K562 (cell line): ENCODE measurements around the gene THAP12. TPM values are rescaled to one million over a fixed set of nuclear protein-coding genes. Genes with fewer than 3 reads are reported as not detected.

ENCODE experiments used
- ATAC-seq: fragments of 200-7000 bp; cut with Tn5 transposase; 3 replicates; pipeline ENCODE4 v1.9.1; 2020; ENCODE audit warnings: moderate library complexity
- BruUV-seq: library from RNA; stranded (reverse); fragments of 400-500 nt; replicated peaks from 2 replicates; lab custom pipeline; 2021; lab: Mats Ljungman, UMichigan
- CTCF ChIA-PET: fragments of 300-600 bp; formaldehyde crosslinking; extraction: SDS; loops from one replicate; lab custom pipeline; 2021; ENCODE audit warnings: low intra/inter-chr PET ratio; lab: Yijun Ruan, JAX
- POLR2A ChIA-PET: fragments of 300-600, 350-650 bp; sonication (Branson Sonifier 250); formaldehyde crosslinking; extraction: SDS; loops from one replicate; lab custom pipeline; 2021; ENCODE audit warnings: antibody characterized with exemption, inconsistent platforms; lab: Yijun Ruan, JAX
- DNase-seq, 4 experiments: peaks; one replicate each; pipeline versions ENCODE4 v3.0.0 to v3.0.0-alpha.2; 2011 to 2018; ENCODE audit warnings: low spot score in 3 of 4, mixed read lengths in 3 of 4; ENCODE audit errors: extremely low read depth in 1 of 4
- FAIRE-seq: peaks from 2 replicates; lab custom pipeline; 2011; peaks lifted over from hg19 to GRCh38; lab: Jason Lieb, UNC
- H2AFZ ChIP-seq: 2 replicates; pipeline ENCODE4 v1.6.0; 2011; ENCODE audit warnings: low read depth, low read length, control low read depth, inconsistent platforms
- H3K27ac ChIP-seq: fragments of 200-600 bp; 3 replicates; pipeline ENCODE4 v1.8.0; 2011; ENCODE audit warnings: low read depth, mild to moderate bottlenecking, control low read depth, inconsistent platforms, low read length, moderate library complexity, mixed read lengths; ENCODE audit errors: extremely low read depth
- H3K27me3 ChIP-seq, 2 experiments: fragments of 300-600 bp in 1 of 2; 2 replicates in 1 of 2; 3 replicates in 1 of 2; pipeline versions ENCODE4 v1.6.0 to v1.8.0; 2011; ENCODE audit warnings: inconsistent platforms in 2 of 2, low read length in 2 of 2, mild to moderate bottlenecking in 1 of 2, mixed read lengths in 1 of 2, moderate library complexity in 1 of 2; ENCODE audit not compliant: control insufficient read depth in 2 of 2, insufficient read depth in 2 of 2
- H3K36me3 ChIP-seq: fragments of 300-600 bp; 3 replicates; pipeline ENCODE4 v1.8.0; 2011; ENCODE audit warnings: mild to moderate bottlenecking, low read length, inconsistent platforms; ENCODE audit not compliant: control insufficient read depth, insufficient read depth
- H3K4me1 ChIP-seq, 2 experiments: fragments of 200-600 bp in 1 of 2; replicated peaks in 1 of 2; 2 replicates in 1 of 2; 3 replicates in 1 of 2; pipeline versions ENCODE4 v1.5.1 to v1.8.0; 2011; ENCODE audit warnings: inconsistent platforms in 2 of 2, low read length in 2 of 2, mild to moderate bottlenecking in 1 of 2, mixed read lengths in 1 of 2, moderate library complexity in 1 of 2; ENCODE audit not compliant: control insufficient read depth in 2 of 2, insufficient read depth in 2 of 2
- H3K4me2 ChIP-seq: 2 replicates; pipeline ENCODE4 v1.6.1; 2011; ENCODE audit warnings: low read length, control low read depth, inconsistent platforms, mixed read lengths; ENCODE audit not compliant: insufficient read depth
- H3K4me3 ChIP-seq: fragments of 200-600 bp; sonication (generic), shearing (Covaris generic); 2 replicates; pipeline ENCODE4 v1.5.1; 2016; ENCODE audit warnings: control low read depth, inconsistent platforms
- H3K79me2 ChIP-seq: fragments of 200-600 bp; 3 replicates; pipeline ENCODE4 v1.8.0; 2011; ENCODE audit warnings: low read length, inconsistent platforms; ENCODE audit not compliant: control insufficient read depth, insufficient read depth
- H3K9ac ChIP-seq, 2 experiments: 2 replicates each; pipeline versions ENCODE4 v1.6.0 to v1.6.1; 2011; ENCODE audit warnings: low read depth in 2 of 2, low read length in 2 of 2, control low read depth in 1 of 2, inconsistent platforms in 1 of 2, mild to moderate bottlenecking in 1 of 2, mixed read lengths in 1 of 2; ENCODE audit not compliant: insufficient read depth in 1 of 2
- H3K9me1 ChIP-seq: one replicate; pipeline ENCODE4 v1.6.0; 2011; ENCODE audit warnings: inconsistent platforms, mild to moderate bottlenecking, low read length, moderate library complexity; ENCODE audit not compliant: control insufficient read depth, insufficient read depth
- H3K9me3 ChIP-seq: replicated peaks from 2 replicates; pipeline ENCODE4 v1.5.1; 2011; ENCODE audit warnings: low read depth, low read length, inconsistent platforms; ENCODE audit not compliant: control insufficient read depth, insufficient read depth
- H4K20me1 ChIP-seq: replicated peaks from 2 replicates; pipeline ENCODE4 v1.6.1; 2011; ENCODE audit warnings: low read length, inconsistent platforms, mixed read lengths; ENCODE audit not compliant: control insufficient read depth, insufficient read depth
- L3MBTL2 ChIP-seq: fragments of 450-650 bp; IDR thresholded peaks from 2 replicates; pipeline ENCODE4 v1.6.1; 2016; ENCODE audit warnings: mild to moderate bottlenecking, moderate library complexity
- POLR2B ChIP-seq: fragments of 450-650 bp; IDR thresholded peaks from 2 replicates; pipeline ENCODE4 v1.6.1; 2018; ENCODE audit warnings: low read depth; ENCODE audit not compliant: partially characterized antibody
- TFAP4 ChIP-seq: sonication (generic); formaldehyde crosslinking; IDR thresholded peaks from 2 replicates; pipeline ENCODE4 v1.8.0; 2022; ENCODE audit warnings: missing genetic modification reagents, mild to moderate bottlenecking, moderate library complexity, borderline replicate concordance
- ZNF407 ChIP-seq: fragments of 450-650 bp; IDR thresholded peaks from 2 replicates; pipeline ENCODE4 v1.6.1; 2016; ENCODE audit warnings: low read depth
- ZNF75A ChIP-seq: fragments of 450-650 bp; formaldehyde crosslinking; IDR thresholded peaks from 2 replicates; pipeline ENCODE4 v1.4.0; 2020; ENCODE audit warnings: mild to moderate bottlenecking
- WGBS: fragments of 100-300 bp; shearing (Covaris generic); methylation state at CpG from one replicate; pipeline ENCODE4 v1.1.6; 2016; ENCODE audit warnings: low coverage, mixed read lengths; ENCODE audit not compliant: insufficient coverage; ENCODE audit errors: missing lambda C conversion rate; 5-methylcytosine and 5-hydroxymethylcytosine counted together
- in situ Hi-C: fragments of 300-500 bp; cut with MboI; formaldehyde crosslinking; loops from 4 replicates; pipeline ENCODE4 v1.15.0; 2018; ENCODE audit warnings: inconsistent platforms, mixed read lengths
- intact Hi-C: fragments of 100-400 bp; cut with micrococcal nuclease; formaldehyde crosslinking; loops from 2 replicates; pipeline ENCODE4 v1.14.2; 2022
- polyA plus RNA-seq, 8 experiments: library from polyadenylated mRNA; depleted of rRNA in 4 of 8; stranded (reverse) in 5 of 8; unstranded in 3 of 8; fragments of >200 nt; fragmentation: Nextera tagmentation in 2 of 8; fragmentation: Illumina TruSeq in 1 of 8; extraction: Ambion mirVana in 2 of 8; extraction: Trizol in 1 of 8; gene quantifications; 2 replicates each; pipeline versions ENCODE4 v1.2.1 to v1.2.3, GENCODE V29; 2011 to 2014; ENCODE audit warnings: inconsistent platforms in 1 of 8, missing spikeins in 1 of 8
- total RNA-seq, 7 experiments: library from RNA; depleted of rRNA in 6 of 7; stranded (reverse); fragments of >200 nt in 6 of 7; fragmentation: Illumina TruSeq in 2 of 7; extraction: Trizol in 2 of 7; gene quantifications; 2 replicates each; pipeline versions ENCODE4 v1.2.1 to v1.2.3, GENCODE V29; 2011 to 2021; ENCODE audit warnings: low replicate concordance in 1 of 7

THAP12 gene
- total and polyA plus RNA-seq, 9 of the 15 experiments (the other 6 are each of a cell fraction or from before 2014, with no cell fraction given), result 28.1 to 103 (median 57.8) TPM

GRCh38 chr11:76313271-76313670, 67.7 kb downstream of the THAP12 start:
- Histone ChIP-seq H3K79me2 (no peaks in the 10 kb centered on the region), H3K27me3 (peaks cover 33 to 72% of the 10 kb centered on the region in 2 experiments), H2AFZ (no peak overlapping the region), H3K4me3 (no peak overlapping the region), H3K27ac (no peak overlapping the region), H3K9me1 (peaks cover 4% of the 10 kb centered on the region), H3K36me3 (no peaks in the 10 kb centered on the region), H3K9me3 (no peaks in the 10 kb centered on the region), H4K20me1 (peaks cover 2% of the 10 kb centered on the region), H3K4me1 (no peaks in the 10 kb centered on the region), H3K4me2 (no peak overlapping the region), H3K9ac (no peak overlapping the region)
- intact Hi-C loops, result no loop called here
- ATAC-seq (no peak), DNase-seq (no peak), FAIRE-seq (no peak)
- no TSS peak for BruUV-seq
- CTCF ChIA-PET, result no interaction called here
- WGBS, result 6% methylated on average over 3 of the region's 3 CpGs
- POLR2A ChIA-PET, result no interaction called here
- TF ChIP-seq POLR2B, result no peak
- in situ Hi-C loops, result no loop called here

GRCh38 chr11:76310832-76311595, 69.9 kb downstream of the THAP12 start:
- ChIA-PET POLR2A (interaction anchor here (0.6 to 0.9 kb wide), 3 partner anchors 7 to 45 kb away, joined by 3 to 6 read pairs (median 3); no protein-coding TSS in a partner anchor), CTCF (no interaction called here)
- Histone ChIP-seq H3K9me3 (no peaks in the 10 kb centered on the region), H4K20me1 (peaks cover 2% of the 10 kb centered on the region), H3K27ac (no peak overlapping the region), H3K4me1 (no peaks in the 10 kb centered on the region; a peak in 1 of 5 replicates), H3K4me3 (no peak overlapping the region), H3K27me3 (peaks cover 33 to 69% of the 10 kb centered on the region in 2 experiments), H3K79me2 (no peaks in the 10 kb centered on the region), H3K4me2 (no peak overlapping the region), H2AFZ (no peak overlapping the region), H3K9ac (no peak overlapping the region), H3K36me3 (no peaks in the 10 kb centered on the region), H3K9me1 (no peaks in the 10 kb centered on the region)
- no TSS peak for BruUV-seq
- WGBS, result 0% methylated on average over 13 of the region's 13 CpGs
- intact Hi-C loops (no loop called here), in situ Hi-C loops (no loop called here)
- TF ChIP-seq ZNF407, result no peak
- no peak for TF ChIP-seq L3MBTL2
- no peak for TF ChIP-seq TFAP4 (CRISPR knock-in tag)
- TF ChIP-seq ZNF75A (CRISPR knock-in tag), result no peak
- ATAC-seq, result no peak
- no peak for DNase-seq
- no peak for FAIRE-seq
